Measurements from ENCODE around the gene RIIAD1. TPM values are rescaled to one million over a fixed set of nuclear protein-coding genes. Genes with fewer than 3 reads are reported as not detected.
A peak's percentile ranks its signal among the peaks of the same experiment; 100 is the strongest.
"Not testable (repeated sequence)": the region's sequence is repeated elsewhere in the genome, so short reads cannot be mapped to it uniquely, and the experiment has no call there.

RIIAD1 gene
- total RNA-seq, 1 experiment from 2014 or later: not detected

DNA sequence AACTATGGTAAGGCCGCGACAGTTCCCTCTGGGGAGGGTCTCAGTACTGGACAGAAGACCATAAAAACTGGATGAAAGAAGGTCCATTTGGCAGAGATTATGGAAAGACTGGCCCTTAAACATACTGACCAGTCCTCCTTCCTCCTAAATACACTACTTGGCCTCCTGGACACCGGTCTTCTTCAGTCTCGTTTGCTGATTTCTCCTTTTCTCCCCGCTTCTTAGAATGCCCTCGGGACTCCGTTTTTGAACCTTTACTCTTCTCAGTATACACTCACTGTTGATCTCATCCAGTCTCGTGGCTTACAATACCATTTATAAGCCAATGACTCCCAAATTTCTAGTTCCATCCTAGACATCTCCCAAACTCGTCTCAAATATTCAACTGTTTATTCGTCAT is 42.7 kb downstream of the RIIAD1 start:
- H3K4me3 ChIP-seq (ENCODE audit: low read length): peak overlapping the region; percentile 77
- BruUV-seq (replicated peaks): no TSS peak
- H3K79me2 ChIP-seq (ENCODE audit: low read length): peaks cover 26% of the 10 kb centered on the region
- H3K27ac ChIP-seq (ENCODE audit: low read length): peak overlapping the region; percentile 47
- ATAC-seq (no peak), DNase-seq (no peak)
- peak overlapping the region; percentile 90 for H2AFZ ChIP-seq (ENCODE audit: low read length)
- no peaks in the 10 kb centered on the region for H3K9me2 ChIP-seq (replicated peaks; ENCODE audit: low read length)
- ChIA-PET POLR2A (ENCODE audit: unreplicated experiment) (no interaction called here), CTCF (interaction anchor here (0.6 to 1.5 kb wide), 4 partner anchors 69 to 118 kb away, joined by 3 to 5 read pairs (median 4); no protein-coding TSS in a partner anchor)
- H3K4me1 ChIP-seq (ENCODE audit: insufficient read depth, low read length): peaks cover 37% of the 10 kb centered on the region
- no peaks in the 10 kb centered on the region for H3K27me3 ChIP-seq (ENCODE audit: low read length)
- H3K9me3 ChIP-seq (ENCODE audit: low read length): no peaks in the 10 kb centered on the region
- no peaks in the 10 kb centered on the region for H4K20me1 ChIP-seq (ENCODE audit: low read length)
- H3F3A ChIP-seq (ENCODE audit: low read length, unreplicated experiment): no peaks in the 10 kb centered on the region
- intact Hi-C loops (cut with micrococcal nuclease): loop anchor here (1.0 kb wide), 1 partner anchor 26 kb away; the partner anchor contains the start of gene TDRKH
- H3K36me3 ChIP-seq (ENCODE audit: low read depth, low read length): peaks cover 27% of the 10 kb centered on the region
- TF ChIP-seq EZH2phosphoT487 (IDR thresholded peaks at IDR 0.05; ENCODE audit: borderline replicate concordance, low read length): no peak
- TF ChIP-seq EZH2 (IDR thresholded peaks at IDR 0.05; ENCODE audit: low read length, unreplicated experiment): no peak
- TF ChIP-seq, protein P1, sequence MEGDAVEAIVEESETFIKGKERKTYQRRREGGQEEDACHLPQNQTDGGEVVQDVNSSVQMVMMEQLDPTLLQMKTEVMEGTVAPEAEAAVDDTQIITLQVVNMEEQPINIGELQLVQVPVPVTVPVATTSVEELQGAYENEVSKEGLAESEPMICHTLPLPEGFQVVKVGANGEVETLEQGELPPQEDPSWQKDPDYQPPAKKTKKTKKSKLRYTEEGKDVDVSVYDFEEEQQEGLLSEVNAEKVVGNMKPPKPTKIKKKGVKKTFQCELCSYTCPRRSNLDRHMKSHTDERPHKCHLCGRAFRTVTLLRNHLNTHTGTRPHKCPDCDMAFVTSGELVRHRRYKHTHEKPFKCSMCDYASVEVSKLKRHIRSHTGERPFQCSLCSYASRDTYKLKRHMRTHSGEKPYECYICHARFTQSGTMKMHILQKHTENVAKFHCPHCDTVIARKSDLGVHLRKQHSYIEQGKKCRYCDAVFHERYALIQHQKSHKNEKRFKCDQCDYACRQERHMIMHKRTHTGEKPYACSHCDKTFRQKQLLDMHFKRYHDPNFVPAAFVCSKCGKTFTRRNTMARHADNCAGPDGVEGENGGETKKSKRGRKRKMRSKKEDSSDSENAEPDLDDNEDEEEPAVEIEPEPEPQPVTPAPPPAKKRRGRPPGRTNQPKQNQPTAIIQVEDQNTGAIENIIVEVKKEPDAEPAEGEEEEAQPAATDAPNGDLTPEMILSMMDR (conservative IDR thresholded peaks at IDR 0.05; ENCODE audit: low read depth, low read length): no peak
- H3K4me2 ChIP-seq (ENCODE audit: low read length): peak overlapping the region; percentile 92
- H3K9ac ChIP-seq (ENCODE audit: low read length): peak overlapping the region; percentile 80

DNA sequence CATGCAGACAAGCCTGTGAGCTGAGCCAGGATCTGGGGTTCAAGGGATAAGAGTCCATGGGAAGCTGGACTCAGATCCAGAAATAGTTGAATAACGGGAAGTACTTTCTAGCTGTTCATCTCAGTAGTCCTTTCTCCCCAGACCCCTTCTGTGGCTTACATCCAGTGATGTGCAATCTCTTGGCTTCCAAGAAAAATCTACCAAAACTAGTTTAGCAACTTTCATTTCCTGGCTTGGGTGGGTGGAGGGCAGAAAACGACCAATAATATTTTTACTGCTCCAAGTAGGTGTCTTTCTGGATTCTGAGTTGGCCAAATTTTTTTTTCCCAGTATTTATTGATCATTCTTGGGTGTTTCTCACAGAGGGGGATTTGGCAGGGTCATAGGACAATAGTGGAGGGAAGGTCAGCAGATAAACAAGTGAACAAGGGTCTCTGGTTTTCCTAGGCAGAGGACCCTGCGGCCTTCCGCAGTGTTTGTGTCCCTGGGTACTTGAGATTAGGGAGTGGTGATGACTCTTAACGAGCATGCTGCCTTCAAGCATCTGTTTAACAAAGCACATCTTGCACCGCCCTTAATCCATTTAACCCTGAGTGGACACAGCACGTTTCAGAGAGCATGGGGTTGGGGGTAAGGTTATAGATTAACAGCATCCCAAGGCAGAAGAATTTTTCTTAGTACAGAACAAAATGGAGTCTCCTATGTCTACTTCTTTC is 47.2 kb downstream of the RIIAD1 start:
- CTCF ChIA-PET; H3K9ac ChIP-seq (ENCODE audit: low read length); H3K27me3 ChIP-seq (ENCODE audit: low read length); H3F3A ChIP-seq (ENCODE audit: low read length, unreplicated experiment); H3K9me2 ChIP-seq (replicated peaks; ENCODE audit: low read length); BruUV-seq (replicated peaks); POLR2A ChIA-PET (ENCODE audit: unreplicated experiment); H3K79me2 ChIP-seq (ENCODE audit: low read length); H3K9me3 ChIP-seq (ENCODE audit: low read length); H3K36me3 ChIP-seq (ENCODE audit: low read depth, low read length); H4K20me1 ChIP-seq (ENCODE audit: low read length): not testable (repeated sequence)
- H3K4me3 ChIP-seq (ENCODE audit: low read length): peak overlapping the region; percentile 20; the same call in 1 of the 2 replicates
- DNase-seq (peak; percentile 97), ATAC-seq (peak; percentile 39)
- peaks cover 27% of the 10 kb centered on the region for H3K4me1 ChIP-seq (ENCODE audit: insufficient read depth, low read length)
- H2AFZ ChIP-seq (ENCODE audit: low read length): 0 out of 2 replicates have a peak overlapping the region, but pooled peaks have one; percentile 44
- intact Hi-C loops (cut with micrococcal nuclease): loop anchor here (1.0 kb wide), 1 partner anchor 68 kb away; no protein-coding TSS in a partner anchor
- H3K4me2 ChIP-seq (ENCODE audit: low read length): peak overlapping the region; percentile 70
- H3K27ac ChIP-seq (ENCODE audit: low read length): peak overlapping the region; percentile 59

DNA sequence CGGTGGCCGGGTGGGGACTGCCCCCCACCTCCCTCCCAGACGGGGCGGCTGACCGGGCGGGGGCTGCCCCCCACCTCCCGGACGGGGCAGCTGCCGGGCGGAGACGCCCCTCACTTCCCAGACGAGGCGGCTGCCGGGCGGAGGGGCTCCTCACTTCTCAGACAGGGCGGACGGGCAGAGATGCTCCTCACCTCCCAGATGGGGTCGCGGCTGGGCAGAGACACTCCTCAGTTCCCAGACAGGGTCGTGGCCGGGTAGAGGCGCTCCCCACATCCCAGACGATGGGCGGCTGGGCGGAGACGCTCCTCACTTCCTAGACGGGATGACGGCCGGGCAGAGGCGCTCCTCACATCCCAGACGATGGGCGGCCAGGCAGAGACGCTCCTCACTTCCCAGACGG is 47.9 kb downstream of the RIIAD1 start:
- H3F3A ChIP-seq (ENCODE audit: low read length, unreplicated experiment); H2AFZ ChIP-seq (ENCODE audit: low read length); POLR2A ChIA-PET (ENCODE audit: unreplicated experiment); H3K27ac ChIP-seq (ENCODE audit: low read length); H3K4me3 ChIP-seq (ENCODE audit: low read length); H3K36me3 ChIP-seq (ENCODE audit: low read depth, low read length); H3K79me2 ChIP-seq (ENCODE audit: low read length); H3K27me3 ChIP-seq (ENCODE audit: low read length); DNase-seq; H3K9me3 ChIP-seq (ENCODE audit: low read length); BruUV-seq (replicated peaks); H3K9ac ChIP-seq (ENCODE audit: low read length); ATAC-seq; intact Hi-C loops (cut with micrococcal nuclease); CTCF ChIA-PET; H3K4me2 ChIP-seq (ENCODE audit: low read length); H4K20me1 ChIP-seq (ENCODE audit: low read length); H3K9me2 ChIP-seq (replicated peaks; ENCODE audit: low read length): not testable (repeated sequence)
- H3K4me1 ChIP-seq (ENCODE audit: insufficient read depth, low read length): peaks cover 30% of the 10 kb centered on the region

Measured in PC-3 (cell line).